K562 (cell line): ENCODE data around the gene NEURL2. TPM values are rescaled to one million over a fixed set of nuclear protein-coding genes. Genes with fewer than 3 reads are reported as not detected.

Experiments used
- ATAC-seq: fragments of 200-7000 bp; cut with Tn5 transposase; 3 replicates; pipeline ENCODE4 v1.9.1; 2020; ENCODE audit warnings: moderate library complexity
- BruUV-seq: library from RNA; stranded (reverse); fragments of 400-500 nt; replicated peaks from 2 replicates; lab custom pipeline; 2021; lab: Mats Ljungman, UMichigan
- CTCF ChIA-PET: fragments of 300-600 bp; formaldehyde crosslinking; extraction: SDS; loops from one replicate; lab custom pipeline; 2021; ENCODE audit warnings: low intra/inter-chr PET ratio; lab: Yijun Ruan, JAX
- POLR2A ChIA-PET: fragments of 300-600, 350-650 bp; sonication (Branson Sonifier 250); formaldehyde crosslinking; extraction: SDS; loops from one replicate; lab custom pipeline; 2021; ENCODE audit warnings: antibody characterized with exemption, inconsistent platforms; lab: Yijun Ruan, JAX
- DNase-seq, 4 experiments: peaks; one replicate each; pipeline versions ENCODE4 v3.0.0 to v3.0.0-alpha.2; 2011 to 2018; ENCODE audit warnings: low spot score in 3 of 4, mixed read lengths in 3 of 4; ENCODE audit errors: extremely low read depth in 1 of 4
- FAIRE-seq: peaks from 2 replicates; lab custom pipeline; 2011; peaks lifted over from hg19 to GRCh38; lab: Jason Lieb, UNC
- H2AFZ ChIP-seq: 2 replicates; pipeline ENCODE4 v1.6.0; 2011; ENCODE audit warnings: low read depth, low read length, control low read depth, inconsistent platforms
- H3K27ac ChIP-seq: fragments of 200-600 bp; 3 replicates; pipeline ENCODE4 v1.8.0; 2011; ENCODE audit warnings: low read depth, mild to moderate bottlenecking, control low read depth, inconsistent platforms, low read length, moderate library complexity, mixed read lengths; ENCODE audit errors: extremely low read depth
- H3K27me3 ChIP-seq, 2 experiments: fragments of 300-600 bp in 1 of 2; 2 replicates in 1 of 2; 3 replicates in 1 of 2; pipeline versions ENCODE4 v1.6.0 to v1.8.0; 2011; ENCODE audit warnings: inconsistent platforms in 2 of 2, low read length in 2 of 2, mild to moderate bottlenecking in 1 of 2, mixed read lengths in 1 of 2, moderate library complexity in 1 of 2; ENCODE audit not compliant: control insufficient read depth in 2 of 2, insufficient read depth in 2 of 2
- H3K36me3 ChIP-seq: fragments of 300-600 bp; 3 replicates; pipeline ENCODE4 v1.8.0; 2011; ENCODE audit warnings: mild to moderate bottlenecking, low read length, inconsistent platforms; ENCODE audit not compliant: control insufficient read depth, insufficient read depth
- H3K4me1 ChIP-seq, 2 experiments: fragments of 200-600 bp in 1 of 2; replicated peaks in 1 of 2; 2 replicates in 1 of 2; 3 replicates in 1 of 2; pipeline versions ENCODE4 v1.5.1 to v1.8.0; 2011; ENCODE audit warnings: inconsistent platforms in 2 of 2, low read length in 2 of 2, mild to moderate bottlenecking in 1 of 2, mixed read lengths in 1 of 2, moderate library complexity in 1 of 2; ENCODE audit not compliant: control insufficient read depth in 2 of 2, insufficient read depth in 2 of 2
- H3K4me2 ChIP-seq: 2 replicates; pipeline ENCODE4 v1.6.1; 2011; ENCODE audit warnings: low read length, control low read depth, inconsistent platforms, mixed read lengths; ENCODE audit not compliant: insufficient read depth
- H3K4me3 ChIP-seq: fragments of 200-600 bp; sonication (generic), shearing (Covaris generic); 2 replicates; pipeline ENCODE4 v1.5.1; 2016; ENCODE audit warnings: control low read depth, inconsistent platforms
- H3K79me2 ChIP-seq: fragments of 200-600 bp; 3 replicates; pipeline ENCODE4 v1.8.0; 2011; ENCODE audit warnings: low read length, inconsistent platforms; ENCODE audit not compliant: control insufficient read depth, insufficient read depth
- H3K9ac ChIP-seq, 2 experiments: 2 replicates each; pipeline versions ENCODE4 v1.6.0 to v1.6.1; 2011; ENCODE audit warnings: low read depth in 2 of 2, low read length in 2 of 2, control low read depth in 1 of 2, inconsistent platforms in 1 of 2, mild to moderate bottlenecking in 1 of 2, mixed read lengths in 1 of 2; ENCODE audit not compliant: insufficient read depth in 1 of 2
- H3K9me1 ChIP-seq: one replicate; pipeline ENCODE4 v1.6.0; 2011; ENCODE audit warnings: inconsistent platforms, mild to moderate bottlenecking, low read length, moderate library complexity; ENCODE audit not compliant: control insufficient read depth, insufficient read depth
- H3K9me3 ChIP-seq: replicated peaks from 2 replicates; pipeline ENCODE4 v1.5.1; 2011; ENCODE audit warnings: low read depth, low read length, inconsistent platforms; ENCODE audit not compliant: control insufficient read depth, insufficient read depth
- H4K20me1 ChIP-seq: replicated peaks from 2 replicates; pipeline ENCODE4 v1.6.1; 2011; ENCODE audit warnings: low read length, inconsistent platforms, mixed read lengths; ENCODE audit not compliant: control insufficient read depth, insufficient read depth
- CREM ChIP-seq: IDR thresholded peaks from 2 replicates; pipeline ENCODE4 v1.6.1; 2014; ENCODE audit warnings: antibody characterized with exemption, low read depth
- KDM5B ChIP-seq: fragments of 200-600 bp; sonication (generic); IDR thresholded peaks from 2 replicates; pipeline ENCODE4 v1.6.1; 2012; ENCODE audit warnings: low read depth, mild to moderate bottlenecking, moderate library complexity, low read length, control low read depth, inconsistent platforms; ENCODE audit not compliant: insufficient replicate concordance
- POLR2G ChIP-seq: fragments of 200-400 bp; formaldehyde crosslinking; IDR thresholded peaks from 2 replicates; pipeline ENCODE4 v1.6.1; 2017; ENCODE audit warnings: low read depth, mild to moderate bottlenecking, antibody characterized with exemption, low read length, moderate library complexity
- RBFOX2 ChIP-seq: fragments of 200-400 bp; formaldehyde crosslinking; IDR thresholded peaks from 2 replicates; pipeline ENCODE4 v1.6.1; 2017; ENCODE audit warnings: low read depth, mild to moderate bottlenecking, low read length, moderate library complexity
- ZNF445 ChIP-seq: fragments of 250-450 bp; sonication (Bioruptor Pico); IDR thresholded peaks from 2 replicates; pipeline ENCODE4 v1.4.0; 2020; ENCODE audit warnings: low read depth, mild to moderate bottlenecking, moderate library complexity
- WGBS: fragments of 100-300 bp; shearing (Covaris generic); methylation state at CpG from one replicate; pipeline ENCODE4 v1.1.6; 2016; ENCODE audit warnings: low coverage, mixed read lengths; ENCODE audit not compliant: insufficient coverage; ENCODE audit errors: missing lambda C conversion rate; 5-methylcytosine and 5-hydroxymethylcytosine counted together
- in situ Hi-C: fragments of 300-500 bp; cut with MboI; formaldehyde crosslinking; loops from 4 replicates; pipeline ENCODE4 v1.15.0; 2018; ENCODE audit warnings: inconsistent platforms, mixed read lengths
- intact Hi-C: fragments of 100-400 bp; cut with micrococcal nuclease; formaldehyde crosslinking; loops from 2 replicates; pipeline ENCODE4 v1.14.2; 2022
- polyA plus RNA-seq, 8 experiments: library from polyadenylated mRNA; depleted of rRNA in 4 of 8; stranded (reverse) in 5 of 8; unstranded in 3 of 8; fragments of >200 nt; fragmentation: Nextera tagmentation in 2 of 8; fragmentation: Illumina TruSeq in 1 of 8; extraction: Ambion mirVana in 2 of 8; extraction: Trizol in 1 of 8; gene quantifications; 2 replicates each; pipeline versions ENCODE4 v1.2.1 to v1.2.3, GENCODE V29; 2011 to 2014; ENCODE audit warnings: inconsistent platforms in 1 of 8, missing spikeins in 1 of 8
- total RNA-seq, 7 experiments: library from RNA; depleted of rRNA in 6 of 7; stranded (reverse); fragments of >200 nt in 6 of 7; fragmentation: Illumina TruSeq in 2 of 7; extraction: Trizol in 2 of 7; gene quantifications; 2 replicates each; pipeline versions ENCODE4 v1.2.1 to v1.2.3, GENCODE V29; 2011 to 2021; ENCODE audit warnings: low replicate concordance in 1 of 7

Gene NEURL2
- total and polyA plus RNA-seq, 9 of the 15 experiments (the other 6 are each of a cell fraction or from before 2014, with no cell fraction given): 0.22 to 1.9 (median 0.50) TPM; not detected in 1

DNA sequence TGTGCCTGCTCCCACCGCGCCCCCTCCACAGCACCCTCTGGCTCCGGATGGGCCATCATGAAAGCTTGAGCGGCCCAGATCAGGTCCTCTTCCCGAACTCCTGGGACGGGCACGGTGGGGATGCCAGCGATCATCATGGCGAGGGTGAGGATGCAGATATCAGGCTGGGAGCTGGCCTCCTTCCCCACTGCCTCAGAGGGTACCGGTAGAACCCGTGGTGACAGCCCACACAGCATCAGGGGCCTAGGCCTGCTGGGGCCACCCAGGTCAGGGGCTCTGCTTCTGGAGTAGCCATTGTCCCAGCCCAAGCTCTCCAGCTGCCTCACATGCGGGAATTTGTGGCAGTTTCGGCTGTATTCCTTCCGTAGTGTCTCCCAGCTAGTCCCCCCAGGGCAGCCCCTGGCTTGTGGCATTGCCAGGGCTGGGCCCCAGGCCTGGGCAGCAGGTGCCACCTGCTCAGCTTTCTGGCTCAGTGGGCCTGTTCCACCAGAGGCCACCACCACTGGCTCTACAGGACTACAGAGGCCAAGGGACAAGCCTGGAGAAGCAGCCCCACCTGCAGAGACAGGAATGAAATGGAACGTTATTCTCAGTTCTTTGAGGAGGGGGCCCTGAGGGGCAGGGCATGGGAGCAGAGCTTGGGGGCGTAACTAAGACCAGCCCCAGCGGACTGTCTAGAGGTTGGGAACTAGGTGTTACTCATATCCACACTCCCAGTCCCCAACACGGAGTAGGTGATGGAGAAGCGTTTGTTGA, 4.2 kb downstream of the NEURL2 start:
- ATAC-seq: no peak
- CTCF ChIA-PET: interaction anchor here (0.7 kb wide), 1 partner anchor 62 kb away, joined by 3 read pairs; no protein-coding TSS in a partner anchor
- no peak overlapping the region for H3K4me3 ChIP-seq
- H4K20me1 ChIP-seq: no peaks in the 10 kb centered on the region
- peaks cover 19 to 44% of the 10 kb centered on the region in 2 experiments for H3K4me1 ChIP-seq
- FAIRE-seq: no peak
- in situ Hi-C loops (no loop called here), intact Hi-C loops (loop anchor here (5.0 to 10.0 kb wide), 2 partner anchors 52 to 89 kb away; partner anchors contain the start of gene SNX21)
- peaks cover 36% of the 10 kb centered on the region; the same call in 2 of the 3 replicates for H3K36me3 ChIP-seq
- no peak overlapping the region for H3K4me2 ChIP-seq
- no peak overlapping the region for H2AFZ ChIP-seq
- BruUV-seq: no TSS peak
- POLR2A ChIA-PET: interaction anchor here (1.0 to 1.2 kb wide), 2 partner anchors 16 to 88 kb away, joined by 3 to 4 read pairs; no protein-coding TSS in a partner anchor
- no peak overlapping the region for H3K27ac ChIP-seq
- TF ChIP-seq KDM5B (peak; percentile 39), ZNF445 (CRISPR knock-in tag) (no peak), RBFOX2 (peak; percentile 55; the same call in 1 of the 2 replicates), POLR2G (peak; percentile 64), CREM (no peak)
- H3K79me2 ChIP-seq: peaks cover 30% of the 10 kb centered on the region
- no peaks in the 10 kb centered on the region for H3K27me3 ChIP-seq
- WGBS: 92% methylated on average over 16 of the region's 19 CpGs
- H3K9ac ChIP-seq: peak overlapping the region in 1 of 2 experiments; percentile 59; a peak in 1 of 4 replicates
- no peak for DNase-seq
- H3K9me1 ChIP-seq: peaks cover 4% of the 10 kb centered on the region
- H3K9me3 ChIP-seq: no peaks in the 10 kb centered on the region
